ENCODE data around the gene FBXO9.

DNA sequence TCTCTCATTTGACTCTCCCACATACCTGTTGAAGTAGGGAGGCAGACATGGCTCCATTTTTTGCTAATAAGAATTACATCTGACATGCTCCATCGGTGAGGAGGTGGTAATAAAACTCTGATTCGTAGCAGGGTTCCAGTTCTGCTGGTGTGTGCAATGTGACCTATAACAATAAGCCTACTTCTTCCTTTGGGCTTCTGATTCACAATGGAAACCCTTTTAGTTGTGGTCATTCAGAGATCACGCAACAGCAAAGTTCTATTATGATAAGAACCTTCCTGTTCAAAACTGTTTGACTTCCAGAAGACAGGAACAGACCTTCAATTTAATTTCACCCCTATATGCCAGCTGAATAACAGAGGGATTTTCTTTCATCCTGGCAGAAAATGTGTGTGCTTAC is 38.7 kb upstream of the FBXO9 start:
- TF ChIP-seq, protein P1, sequence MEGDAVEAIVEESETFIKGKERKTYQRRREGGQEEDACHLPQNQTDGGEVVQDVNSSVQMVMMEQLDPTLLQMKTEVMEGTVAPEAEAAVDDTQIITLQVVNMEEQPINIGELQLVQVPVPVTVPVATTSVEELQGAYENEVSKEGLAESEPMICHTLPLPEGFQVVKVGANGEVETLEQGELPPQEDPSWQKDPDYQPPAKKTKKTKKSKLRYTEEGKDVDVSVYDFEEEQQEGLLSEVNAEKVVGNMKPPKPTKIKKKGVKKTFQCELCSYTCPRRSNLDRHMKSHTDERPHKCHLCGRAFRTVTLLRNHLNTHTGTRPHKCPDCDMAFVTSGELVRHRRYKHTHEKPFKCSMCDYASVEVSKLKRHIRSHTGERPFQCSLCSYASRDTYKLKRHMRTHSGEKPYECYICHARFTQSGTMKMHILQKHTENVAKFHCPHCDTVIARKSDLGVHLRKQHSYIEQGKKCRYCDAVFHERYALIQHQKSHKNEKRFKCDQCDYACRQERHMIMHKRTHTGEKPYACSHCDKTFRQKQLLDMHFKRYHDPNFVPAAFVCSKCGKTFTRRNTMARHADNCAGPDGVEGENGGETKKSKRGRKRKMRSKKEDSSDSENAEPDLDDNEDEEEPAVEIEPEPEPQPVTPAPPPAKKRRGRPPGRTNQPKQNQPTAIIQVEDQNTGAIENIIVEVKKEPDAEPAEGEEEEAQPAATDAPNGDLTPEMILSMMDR (IDR thresholded peaks at IDR 0.05; ENCODE audit: low read depth, low read length): no peak
- no peak for TF ChIP-seq EZH2phosphoT487 (IDR thresholded peaks at IDR 0.05; ENCODE audit: low read depth)
